Trophoblast cell (in vitro differentiated cells and primary cell): ENCODE data around the gene SLC6A18.
"Not testable (repeated sequence)": the region's sequence is repeated elsewhere in the genome, so short reads cannot be mapped to it uniquely, and the experiment has no call there.

ENCODE experiments used
- DNase-seq, 2 donors: peaks; one replicate each; pipeline ENCODE4 v3.0.0-alpha.2; 2016
- H2AFZ ChIP-seq: 2 replicates; pipeline ENCODE4 v1.6.1; 2013; ENCODE audit warnings: low read length, moderate library complexity, mild to moderate bottlenecking; ENCODE audit not compliant: insufficient read depth, poor library complexity
- H2AK5ac ChIP-seq: 2 replicates; pipeline ENCODE4 v1.6.1; 2013; ENCODE audit warnings: mild to moderate bottlenecking, low read length
- H2BK120ac ChIP-seq: 2 replicates; pipeline ENCODE4 v1.6.1; 2013; ENCODE audit warnings: low read length, mild to moderate bottlenecking, moderate library complexity; ENCODE audit not compliant: insufficient read depth, poor library complexity
- H2BK12ac ChIP-seq: 2 replicates; pipeline ENCODE4 v1.6.1; 2013; ENCODE audit warnings: mild to moderate bottlenecking, low read length, moderate library complexity
- H2BK5ac ChIP-seq: 2 replicates; pipeline ENCODE4 v1.6.1; 2013; ENCODE audit warnings: low read length, low read depth, moderate library complexity, mild to moderate bottlenecking; ENCODE audit not compliant: poor library complexity
- H3K14ac ChIP-seq: 2 replicates; pipeline ENCODE4 v1.6.1; 2013; ENCODE audit warnings: mild to moderate bottlenecking, low read length
- H3K18ac ChIP-seq: 2 replicates; pipeline ENCODE4 v1.6.1; 2013; ENCODE audit warnings: mild to moderate bottlenecking, low read length
- H3K23ac ChIP-seq: 2 replicates; pipeline ENCODE4 v1.6.1; 2013; ENCODE audit warnings: low read length
- H3K27ac ChIP-seq: 2 replicates; pipeline ENCODE4 v1.5.1; 2013; ENCODE audit warnings: low read depth, mild to moderate bottlenecking, inconsistent platforms, low read length, moderate library complexity
- H3K27me3 ChIP-seq: 2 replicates; pipeline ENCODE4 v1.6.1; 2013; ENCODE audit warnings: inconsistent platforms, mild to moderate bottlenecking, low read length, moderate library complexity; ENCODE audit not compliant: insufficient read depth
- H3K36me3 ChIP-seq, 2 experiments: 1 replicate in 1 of 2; 2 replicates in 1 of 2; pipeline ENCODE4 v1.6.1; 2013; ENCODE audit warnings: low read length in 2 of 2, mild to moderate bottlenecking in 2 of 2, moderate library complexity in 1 of 2; ENCODE audit not compliant: insufficient read depth in 2 of 2, control insufficient read depth in 1 of 2
- H3K4ac ChIP-seq: 2 replicates; pipeline ENCODE4 v1.6.1; 2013; ENCODE audit warnings: low read depth, mild to moderate bottlenecking, low read length, moderate library complexity
- H3K4me1 ChIP-seq, 2 experiments: 1 replicate in 1 of 2; 2 replicates in 1 of 2; pipeline ENCODE4 v1.6.1; 2013; ENCODE audit warnings: low read length in 2 of 2, mild to moderate bottlenecking in 2 of 2, moderate library complexity in 1 of 2; ENCODE audit not compliant: insufficient read depth in 2 of 2, control insufficient read depth in 1 of 2
- H3K4me2 ChIP-seq: 2 replicates; pipeline ENCODE4 v1.6.1; 2013; ENCODE audit warnings: inconsistent platforms, mild to moderate bottlenecking, low read length, moderate library complexity
- H3K4me3 ChIP-seq: 2 replicates; pipeline ENCODE4 v1.5.1; 2013; ENCODE audit warnings: mild to moderate bottlenecking, low read depth, low read length, inconsistent platforms
- H3K79me1 ChIP-seq: one replicate; pipeline ENCODE4 v1.6.1; 2013; ENCODE audit warnings: low read length
- H3K79me2 ChIP-seq: 2 replicates; pipeline ENCODE4 v1.6.1; 2013; ENCODE audit warnings: low read length, mild to moderate bottlenecking; ENCODE audit not compliant: control insufficient read depth, insufficient read depth, poor library complexity
- H3K9ac ChIP-seq: 2 replicates; pipeline ENCODE4 v1.6.1; 2013; ENCODE audit warnings: mild to moderate bottlenecking, low read length
- H3K9me3 ChIP-seq: 2 replicates; pipeline ENCODE4 v1.6.1; 2013; ENCODE audit warnings: low read depth, mild to moderate bottlenecking, control low read depth, inconsistent platforms, low read length; ENCODE audit not compliant: insufficient read depth
- H4K12ac ChIP-seq: 2 replicates; pipeline ENCODE4 v1.6.1; 2013; ENCODE audit warnings: low read depth, mild to moderate bottlenecking, low read length, moderate library complexity
- H4K8ac ChIP-seq: 2 replicates; pipeline ENCODE4 v1.6.1; 2013; ENCODE audit warnings: low read depth, mild to moderate bottlenecking, low read length, moderate library complexity
- H4K91ac ChIP-seq: one replicate; pipeline ENCODE4 v1.6.1; 2013; ENCODE audit warnings: low read depth, mild to moderate bottlenecking, low read length, moderate library complexity
- WGBS: extraction: QIAGEN DNeasy Blood & Tissue Kit; methylation state at CpG from one replicate; pipeline ENCODE4 v1.1.7; 2013; ENCODE audit warnings: missing lambda C conversion rate; ENCODE audit not compliant: insufficient read length, insufficient coverage; ENCODE audit errors: extremely low coverage; 5-methylcytosine and 5-hydroxymethylcytosine counted together

The SLC6A18 gene

DNA sequence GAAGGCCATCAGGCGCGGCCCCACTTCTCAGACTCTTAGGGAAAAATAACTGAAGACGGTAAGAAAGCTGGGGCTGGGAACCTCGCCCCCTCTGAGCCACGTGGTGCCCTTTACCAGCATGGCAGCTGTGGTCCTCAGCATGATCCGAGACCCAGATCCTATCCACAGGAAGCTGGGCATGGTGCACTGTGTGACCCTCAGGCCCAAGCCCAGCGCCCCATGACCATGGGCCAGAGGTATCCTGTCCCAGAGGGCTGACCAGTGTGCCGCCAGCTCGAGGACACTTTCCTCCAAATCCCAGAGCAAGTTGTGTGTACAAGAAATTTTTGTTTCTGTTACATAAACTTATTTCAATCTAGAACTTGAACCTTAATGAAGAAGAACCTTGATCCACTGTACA, 41.6 kb downstream of the SLC6A18 start:
- H2AK5ac ChIP-seq: no peak overlapping the region
- H3K79me1 ChIP-seq: no peaks in the 10 kb centered on the region
- no CpG with 5 or more reads among the region's 9 CpGs for WGBS
- no peak overlapping the region for H3K23ac ChIP-seq
- no peaks in the 10 kb centered on the region for H3K4me1 ChIP-seq
- no peak overlapping the region for H2BK5ac ChIP-seq
- no peak overlapping the region for H4K91ac ChIP-seq
- no peak overlapping the region for H4K8ac ChIP-seq
- H3K9me3 ChIP-seq: peaks cover 29% of the 10 kb centered on the region
- DNase-seq: no peak
- H3K79me2 ChIP-seq: no peaks in the 10 kb centered on the region
- H3K4ac ChIP-seq: no peak overlapping the region
- no peak overlapping the region for H3K18ac ChIP-seq
- no peak overlapping the region for H3K9ac ChIP-seq
- H2AFZ ChIP-seq: no peak overlapping the region
- H3K36me3 ChIP-seq: no peaks in the 10 kb centered on the region
- no peak overlapping the region for H3K4me3 ChIP-seq
- no peak overlapping the region for H4K12ac ChIP-seq
- H2BK120ac ChIP-seq: no peak overlapping the region
- H2BK12ac ChIP-seq: no peak overlapping the region
- no peak overlapping the region for H3K14ac ChIP-seq
- no peaks in the 10 kb centered on the region for H3K27me3 ChIP-seq
- H3K27ac ChIP-seq: no peak overlapping the region
- no peak overlapping the region for H3K4me2 ChIP-seq

DNA sequence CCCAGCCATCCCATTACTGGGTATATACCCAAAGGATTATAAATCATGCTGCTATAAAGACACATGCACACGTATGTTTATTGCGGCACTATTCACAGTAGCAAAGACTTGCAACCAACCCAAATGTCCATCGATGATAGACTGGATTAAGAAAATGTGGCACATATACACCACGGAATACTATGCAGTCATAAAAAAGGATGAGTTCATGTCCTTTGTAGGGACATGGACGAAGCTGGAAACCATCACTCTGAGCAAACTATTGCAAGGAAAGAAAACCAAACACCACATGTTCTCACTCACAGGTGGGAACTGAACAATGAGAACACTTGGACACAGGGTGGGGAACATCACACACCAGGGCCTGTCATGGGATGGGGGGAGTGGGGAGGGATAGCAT, 42.3 kb downstream of the SLC6A18 start:
- H3K4me3 ChIP-seq, H3K23ac ChIP-seq, H2AK5ac ChIP-seq, DNase-seq, H2BK12ac ChIP-seq, H4K91ac ChIP-seq, H3K4me1 ChIP-seq, H3K14ac ChIP-seq, H3K79me2 ChIP-seq, H3K18ac ChIP-seq, H4K8ac ChIP-seq, H3K4me2 ChIP-seq, H3K27me3 ChIP-seq, H2AFZ ChIP-seq, H3K27ac ChIP-seq, H3K79me1 ChIP-seq, H4K12ac ChIP-seq, H3K36me3 ChIP-seq, H2BK5ac ChIP-seq, H2BK120ac ChIP-seq, H3K9ac ChIP-seq, H3K4ac ChIP-seq: not testable (repeated sequence)
- WGBS: no CpG with 5 or more reads among the region's 5 CpGs
- H3K9me3 ChIP-seq: peaks cover 31% of the 10 kb centered on the region

DNA sequence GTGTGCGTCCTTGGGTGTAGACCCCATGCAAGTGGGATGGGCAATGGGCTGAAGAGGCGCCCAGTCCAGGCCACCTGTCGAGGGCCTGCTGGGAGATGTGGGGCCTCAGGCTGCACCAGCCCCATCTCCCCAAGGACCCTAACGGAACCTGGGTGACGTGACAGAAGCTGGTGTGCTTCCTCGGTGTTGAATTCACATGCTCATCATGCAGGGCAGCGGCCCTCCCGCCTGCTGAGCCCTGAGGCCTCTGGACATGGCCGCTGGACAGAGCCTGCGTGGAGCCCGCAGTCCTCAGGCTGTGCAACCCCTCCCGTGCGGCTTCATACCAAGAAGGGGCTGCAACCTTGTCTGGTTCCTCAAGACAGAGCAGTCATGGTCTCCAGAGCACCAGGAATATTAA, 42.9 kb downstream of the SLC6A18 start:
- Histone ChIP-seq H3K18ac (no peak overlapping the region), H2BK12ac (no peak overlapping the region)
- no CpG with 5 or more reads among the region's 13 CpGs for WGBS

DNA sequence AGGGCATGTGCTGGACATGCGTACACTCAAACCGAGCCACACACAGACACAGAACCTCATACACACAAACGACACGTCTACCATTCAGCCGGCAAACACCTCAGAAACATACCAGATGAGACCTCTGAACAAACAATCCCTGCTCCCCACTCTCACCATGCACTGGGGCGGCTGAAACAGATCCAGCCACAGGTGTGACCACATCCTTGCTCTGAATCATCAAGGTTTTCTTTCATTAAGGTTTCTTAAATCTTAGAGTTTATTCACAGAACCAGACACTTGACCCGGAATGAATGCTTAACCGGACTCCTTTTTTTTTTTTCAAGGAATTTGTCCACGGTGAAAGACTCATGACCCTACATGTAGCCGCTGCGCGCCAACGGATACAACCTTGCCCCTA, 43.5 kb downstream of the SLC6A18 start:
- Histone ChIP-seq H2AK5ac (no peak overlapping the region), H3K18ac (no peak overlapping the region), H4K12ac (no peak overlapping the region), H3K4me2 (no peak overlapping the region), H2AFZ (no peak overlapping the region), H2BK120ac (no peak overlapping the region), H2BK12ac (no peak overlapping the region), H3K4me3 (peak overlapping the region; percentile 48), H3K36me3 (no peaks in the 10 kb centered on the region), H3K4me1 (no peaks in the 10 kb centered on the region), H3K9me3 (peaks cover 24% of the 10 kb centered on the region), H4K8ac (no peak overlapping the region), H3K14ac (no peak overlapping the region), H3K4ac (no peak overlapping the region), H3K27ac (no peak overlapping the region), H3K23ac (no peak overlapping the region), H4K91ac (no peak overlapping the region), H3K9ac (no peak overlapping the region), H3K79me1 (no peaks in the 10 kb centered on the region), H3K79me2 (no peaks in the 10 kb centered on the region), H3K27me3 (no peaks in the 10 kb centered on the region), H2BK5ac (no peak overlapping the region)
- no CpG with 5 or more reads among the region's 13 CpGs for WGBS
- DNase-seq: no peak

More for the DNA sequence above, 42.9 kb downstream of the SLC6A18 start:
- H3K9ac ChIP-seq: peak overlapping the region; percentile 38
- H2AFZ ChIP-seq: no peak overlapping the region
- no peak overlapping the region for H3K4me2 ChIP-seq
- H4K91ac ChIP-seq: no peak overlapping the region
- H3K4me3 ChIP-seq: no peak overlapping the region
- no peak overlapping the region for H3K4ac ChIP-seq
- no peaks in the 10 kb centered on the region for H3K79me2 ChIP-seq
- peaks cover 25% of the 10 kb centered on the region for H3K9me3 ChIP-seq
- no peaks in the 10 kb centered on the region for H3K79me1 ChIP-seq
- H2BK120ac ChIP-seq: no peak overlapping the region
- no peaks in the 10 kb centered on the region for H3K4me1 ChIP-seq
- H4K8ac ChIP-seq: no peak overlapping the region
- no peak overlapping the region for H3K14ac ChIP-seq
- H3K23ac ChIP-seq: no peak overlapping the region
- H3K27me3 ChIP-seq: no peaks in the 10 kb centered on the region
- no peak overlapping the region for H4K12ac ChIP-seq
- no peak for DNase-seq
- H2AK5ac ChIP-seq: no peak overlapping the region
- H3K36me3 ChIP-seq: no peaks in the 10 kb centered on the region
- H2BK5ac ChIP-seq: no peak overlapping the region
- no peak overlapping the region for H3K27ac ChIP-seq
